NCI-H146 (cell line): Measurements from ENCODE around the gene CLEC1B.
"Not testable (repeated sequence)": the region's sequence is repeated elsewhere in the genome, so short reads cannot be mapped to it uniquely, and the experiment has no call there.

ENCODE experiments used
- DNase-seq: peaks from one replicate; lab custom pipeline; 2025; lab: John Stamatoyannopoulos, UW

The CLEC1B gene

DNA sequence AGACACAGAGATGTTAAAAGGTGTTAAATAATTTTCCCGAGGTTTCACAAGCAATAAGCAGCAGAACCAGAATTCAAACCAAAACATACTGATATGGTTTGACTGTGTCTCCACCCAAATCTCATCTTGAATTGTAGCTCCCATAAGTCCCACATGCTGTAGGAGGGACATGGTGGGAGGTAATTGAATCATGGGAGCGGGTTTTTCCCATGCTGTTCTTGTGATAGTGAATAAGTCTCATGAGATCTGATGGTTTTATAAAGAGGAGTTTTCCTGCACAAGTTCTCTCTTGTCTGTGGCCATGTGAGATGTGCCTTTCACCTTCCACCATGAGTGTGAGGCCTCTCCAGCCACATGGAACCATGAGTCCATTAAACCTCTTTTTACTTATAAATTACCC is 24.2 kb downstream of the CLEC1B start:
- not testable (repeated sequence) for DNase-seq

DNA sequence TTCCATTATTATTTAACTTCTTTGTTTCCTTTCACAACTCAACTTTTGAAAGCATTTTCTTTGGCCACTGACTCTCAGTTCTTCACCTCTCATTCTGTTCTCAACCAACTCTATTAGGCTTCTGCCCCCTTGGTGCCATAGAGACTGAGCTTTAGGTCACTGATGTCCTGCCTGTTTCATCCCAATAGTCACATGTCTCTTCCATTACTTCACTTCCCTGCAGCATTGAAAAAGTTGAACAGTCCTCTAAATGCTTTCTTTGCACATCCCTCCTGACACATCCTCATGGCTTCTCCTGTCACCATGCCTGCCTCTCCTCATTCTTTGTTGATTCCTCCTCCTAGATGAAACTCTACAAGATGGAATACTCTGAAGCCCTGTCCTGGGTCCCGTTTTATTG is 25.0 kb downstream of the CLEC1B start:
- no peak for DNase-seq

DNA sequence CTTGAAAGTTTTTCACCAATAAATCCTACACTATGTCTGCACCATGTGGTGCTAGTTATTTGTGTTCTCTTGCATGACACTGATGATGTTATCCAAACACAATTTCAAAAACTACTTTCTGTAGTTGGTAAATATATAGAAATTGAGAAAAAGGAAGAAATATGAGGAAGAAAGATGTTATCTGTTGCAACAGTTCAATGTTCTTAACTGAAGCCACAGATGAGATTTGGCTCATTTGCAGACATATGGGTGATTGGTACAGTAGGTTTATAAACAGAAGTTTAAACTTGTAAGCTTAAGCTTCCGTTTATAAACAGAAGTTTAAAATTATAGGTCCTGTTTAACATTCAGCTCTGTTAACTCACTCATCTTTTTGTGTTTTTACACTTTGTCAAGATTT is 27.7 kb downstream of the CLEC1B start, which contains the start of gene CLEC12A:
CLEC12A (plus strand) TSS at position 229 of the 400 bp plus-strand sequence. CDS start 188 bp downstream, outside the sequence.
- DNase-seq: no peak

DNA sequence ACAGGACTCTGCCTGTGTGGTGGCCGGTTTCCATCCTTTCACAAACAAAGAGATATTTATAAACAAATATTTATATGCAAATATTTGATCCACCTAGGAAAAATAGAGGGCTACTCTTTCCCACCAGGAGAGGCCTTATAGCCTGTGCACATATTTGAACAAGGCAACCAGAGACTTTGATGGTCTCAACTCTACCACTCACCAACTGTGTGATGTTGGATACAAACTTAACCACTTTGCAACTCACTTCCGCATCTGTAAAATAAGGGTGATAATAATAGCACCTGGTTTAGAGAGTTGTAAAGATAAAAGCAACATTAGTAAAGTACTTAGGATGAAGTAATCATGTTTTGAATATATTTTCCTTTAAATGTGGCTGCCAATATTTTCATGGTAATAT is 29.2 kb downstream of the CLEC1B start:
- no peak for DNase-seq

DNA sequence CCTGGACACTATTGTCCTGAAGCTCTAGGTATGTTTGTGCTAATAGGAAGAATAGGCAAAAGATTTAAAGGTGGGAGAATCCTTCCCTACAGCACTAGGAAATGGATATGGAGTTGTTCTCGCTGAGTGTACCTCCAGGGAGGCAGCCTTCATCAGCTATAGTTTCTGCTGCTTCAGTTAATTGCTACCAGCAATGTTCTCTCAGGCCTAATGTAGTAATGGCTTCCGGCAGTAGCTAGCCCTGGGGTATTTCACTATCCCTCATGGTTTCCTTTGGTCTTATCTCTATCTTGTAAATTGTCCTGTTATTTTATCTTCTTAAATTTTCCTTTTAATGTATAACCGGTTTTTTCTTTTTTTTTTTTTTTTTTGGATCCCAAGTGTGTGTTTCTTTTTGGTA is 37.0 kb downstream of the CLEC1B start:
- DNase-seq: no peak

DNA sequence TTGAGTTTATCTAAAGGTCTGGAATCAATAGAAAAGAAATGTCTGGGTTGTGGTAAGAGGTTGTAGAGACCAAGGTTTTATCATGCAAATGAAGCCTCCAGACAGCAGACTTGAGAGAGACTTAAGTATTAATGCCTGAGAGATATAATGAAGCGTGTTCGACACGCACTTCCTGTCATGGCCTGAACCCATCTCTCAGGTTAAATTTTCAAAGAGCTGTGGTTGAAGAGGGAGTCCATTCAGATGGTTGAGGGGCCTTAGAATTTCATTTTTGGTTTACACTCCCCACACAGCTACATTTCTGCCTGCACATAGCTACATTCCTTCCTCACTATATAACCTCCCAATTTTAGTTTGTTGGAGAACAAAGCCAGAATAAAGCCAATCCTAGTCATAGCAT is 37.8 kb downstream of the CLEC1B start:
- DNase-seq: no peak

DNA sequence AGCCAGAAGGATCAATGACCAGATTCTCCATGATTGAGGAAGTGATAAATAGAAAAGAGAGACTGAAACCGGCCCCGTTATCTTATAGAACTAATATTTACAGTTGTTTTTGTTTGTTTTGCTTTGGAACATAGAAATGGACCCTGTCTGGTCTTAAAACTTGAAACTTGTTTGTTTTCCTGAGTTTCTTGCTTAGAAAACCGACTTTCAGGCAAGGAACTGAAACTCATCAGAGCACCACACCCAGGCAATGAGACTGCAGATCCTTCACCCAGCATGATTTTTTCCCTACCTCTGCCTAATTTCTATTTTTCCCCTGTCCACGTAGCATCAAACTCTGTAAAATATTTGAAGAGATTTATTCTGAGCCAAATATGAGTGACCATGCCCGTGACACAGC is 38.3 kb downstream of the CLEC1B start:
- DNase-seq: no peak

DNA sequence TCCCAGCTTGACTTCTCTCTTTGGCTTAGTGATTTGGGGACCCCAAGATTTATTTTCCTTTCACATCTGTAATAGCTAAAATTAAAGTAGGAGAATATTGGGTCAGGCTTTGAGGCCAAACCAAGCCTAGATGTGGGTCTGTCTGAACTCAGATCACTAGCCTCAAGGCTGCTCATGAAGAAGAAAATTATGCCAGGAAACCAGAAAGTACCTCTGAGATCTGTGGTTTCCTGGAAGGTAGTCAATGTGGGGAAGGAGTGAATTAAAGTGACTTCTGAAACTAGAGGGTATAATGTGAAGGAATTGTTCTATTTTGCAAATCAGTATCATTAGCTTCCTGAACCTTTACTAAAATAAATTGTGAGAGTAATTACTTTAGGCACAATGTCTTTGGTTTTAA is 41.1 kb downstream of the CLEC1B start:
- no peak for DNase-seq

DNA sequence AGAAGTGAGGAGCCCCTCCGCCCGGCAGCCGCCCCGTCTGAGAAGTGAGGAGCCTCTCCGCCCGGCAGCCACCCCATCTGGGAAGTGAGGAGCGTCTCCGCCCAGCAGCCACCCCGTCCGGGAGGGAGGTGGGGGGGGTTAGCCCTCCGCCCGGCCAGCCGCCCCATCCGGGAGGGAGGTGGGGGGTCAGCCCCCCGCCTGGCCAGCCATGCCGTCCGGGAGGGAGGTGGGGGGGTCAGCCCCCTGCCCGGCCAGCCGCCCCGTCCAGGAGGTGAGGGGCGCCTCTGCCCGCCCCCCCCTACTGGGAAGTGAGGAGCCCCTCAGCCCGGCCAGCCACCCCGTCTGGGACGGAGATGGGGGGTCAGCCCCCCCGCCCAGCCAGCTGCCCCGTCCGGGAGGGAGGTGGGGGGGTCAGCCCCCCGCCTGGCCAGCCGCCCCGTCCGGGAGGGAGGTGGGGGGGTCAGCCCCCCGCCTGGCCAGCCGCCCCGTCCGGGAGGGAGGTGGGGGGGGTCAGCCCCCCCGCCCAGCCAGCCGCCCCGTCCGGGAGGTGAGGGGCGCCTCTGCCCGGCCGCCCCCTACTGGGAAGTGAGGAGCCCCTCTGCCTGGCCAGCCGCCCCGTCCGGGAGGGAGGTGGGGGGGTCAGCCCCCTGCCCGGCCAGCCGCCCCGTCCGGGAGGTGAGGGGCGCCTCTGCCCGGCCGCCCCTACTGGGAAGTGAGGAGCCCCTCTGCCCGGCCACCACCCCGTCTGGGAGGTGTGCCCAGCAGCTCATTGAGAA is 45.8 kb downstream of the CLEC1B start:
- not testable (repeated sequence) for DNase-seq

DNA sequence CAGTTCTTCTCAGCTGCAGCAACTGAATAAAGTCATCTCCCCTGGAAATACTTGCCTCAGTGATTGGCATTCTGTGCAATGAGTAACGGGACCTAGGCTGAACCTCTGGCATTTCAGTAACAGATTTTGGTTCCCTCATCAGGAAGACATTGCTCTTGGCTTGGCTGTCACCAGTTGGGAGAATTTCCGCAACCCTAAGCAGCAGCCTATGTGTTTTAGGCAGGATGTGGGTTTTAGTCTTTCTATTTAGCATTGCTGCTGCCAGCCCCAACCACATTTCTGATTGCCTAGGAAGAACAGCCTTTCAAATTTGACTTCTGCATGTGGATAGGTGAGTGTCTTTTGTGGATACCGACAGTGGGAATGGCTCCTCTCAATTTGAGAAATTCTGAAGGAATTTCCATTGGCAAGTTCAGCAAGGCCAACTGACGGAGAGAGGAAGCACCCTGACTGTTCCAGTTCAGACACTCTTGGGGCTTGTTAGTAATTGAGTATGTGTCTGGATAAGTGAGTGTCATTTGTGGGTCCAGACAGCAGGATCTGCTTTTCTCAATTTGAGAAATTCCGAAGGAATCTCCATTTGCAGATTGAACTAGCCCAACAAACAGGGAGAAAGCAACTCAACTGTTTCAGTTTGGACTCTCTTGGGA is 47.8 kb downstream of the CLEC1B start:
- DNase-seq: no peak

DNA sequence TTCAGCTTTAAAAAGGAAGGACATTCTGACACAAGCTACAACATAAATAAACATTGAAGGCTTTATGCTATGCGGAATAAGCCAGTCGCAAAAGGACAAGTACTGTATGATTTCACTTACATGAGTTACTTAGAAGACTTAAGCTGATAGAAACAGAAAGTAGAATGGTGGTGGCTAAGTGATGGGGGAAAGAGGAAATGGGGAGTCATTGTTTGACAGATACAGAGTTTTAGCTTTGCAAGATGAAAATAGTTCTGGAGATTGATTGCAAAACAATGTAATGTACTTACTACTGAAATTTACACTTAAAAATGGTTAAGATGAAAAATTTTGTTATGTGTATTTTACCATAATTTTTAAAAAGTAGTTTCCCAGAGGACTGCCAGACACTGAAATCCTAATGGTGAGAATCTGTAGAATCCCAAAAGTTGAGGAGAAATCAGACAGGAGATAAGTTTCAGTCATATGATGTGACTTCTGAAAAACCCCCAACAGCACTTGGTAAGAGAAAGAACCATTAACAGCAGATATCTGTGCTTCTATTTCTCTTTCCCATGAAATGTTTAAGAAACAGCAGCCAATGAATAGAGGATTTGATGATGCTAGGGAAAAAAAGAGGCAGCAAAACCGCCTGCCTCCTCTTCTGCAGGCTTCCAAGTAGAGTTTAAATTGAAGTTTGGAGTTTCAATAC is 50.2 kb downstream of the CLEC1B start:
- no peak for DNase-seq

DNA sequence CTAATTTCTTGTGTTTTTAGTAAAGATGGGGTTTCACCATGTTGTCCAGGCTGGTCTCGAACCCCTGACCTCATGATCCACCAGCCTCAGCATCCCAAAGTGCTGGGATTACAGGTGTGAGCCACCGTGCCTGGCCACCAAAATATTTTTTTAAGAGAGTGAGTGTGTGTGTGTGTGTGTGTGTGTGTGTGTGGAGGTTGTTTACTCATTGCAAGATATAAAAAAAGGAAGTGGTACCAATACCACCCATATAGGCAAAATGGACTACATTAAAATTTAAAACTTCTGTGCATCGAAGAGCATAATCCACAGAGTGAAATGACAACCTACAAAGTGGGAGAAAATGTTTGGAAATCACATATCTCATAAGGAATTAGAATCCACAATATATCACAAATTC is 51.2 kb downstream of the CLEC1B start:
- DNase-seq: no peak

DNA sequence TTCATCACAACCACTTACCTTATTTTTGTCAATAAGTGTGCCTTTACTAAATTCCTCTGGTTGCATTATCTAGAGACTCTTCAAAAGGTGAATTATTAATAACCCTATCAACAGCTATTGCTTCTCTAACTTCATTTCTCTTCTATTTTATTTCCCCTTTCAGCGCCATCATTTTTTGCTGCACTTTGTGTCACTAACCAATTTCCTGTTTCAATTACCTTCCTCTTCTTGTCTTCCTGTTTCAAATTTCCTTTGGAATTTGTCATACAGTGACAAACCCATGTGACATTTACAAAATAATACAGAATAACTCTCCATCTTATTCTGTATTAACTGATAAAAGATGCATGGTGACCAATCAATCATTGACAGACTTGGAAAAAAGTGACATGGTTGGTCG is 54.5 kb downstream of the CLEC1B start:
- DNase-seq: no peak

DNA sequence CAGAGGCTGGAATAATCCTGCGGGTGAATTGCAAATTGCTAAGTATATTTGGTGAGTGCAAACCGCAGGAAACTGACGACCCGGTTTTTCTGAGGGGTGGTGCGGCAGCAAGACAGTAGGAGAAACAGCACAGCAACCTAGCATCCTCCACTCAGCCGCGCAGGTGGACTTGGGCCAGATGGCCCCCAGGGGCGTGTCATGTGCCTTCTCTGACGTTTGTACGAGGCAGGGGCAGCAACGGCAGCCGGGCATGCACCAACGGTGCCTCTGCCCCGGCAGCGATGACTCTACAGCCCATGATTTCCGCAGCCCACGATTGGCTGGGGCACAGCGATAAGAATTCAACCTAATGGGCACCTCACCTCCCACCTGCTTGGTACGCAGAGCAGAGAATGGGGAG is 55.7 kb downstream of the CLEC1B start:
- DNase-seq: peak; percentile 7
